Ecto neural progenitor cell (in vitro differentiated cells): ENCODE data around the gene HPN.

Source experiments
- DNase-seq: peaks from one replicate; pipeline ENCODE4 v3.0.0-alpha.2; 2018; ENCODE audit warnings: low spot score

The HPN gene

GRCh38 chr19:35105411-35106290 is 64.1 kb downstream of the HPN start:
- DNase-seq, result no peak

- DNase-seq, result no peak
Observed at GRCh38 chr19:35106291-35106583, 64.7 kb downstream of the HPN start.

- no peak for DNase-seq
Observed at GRCh38 chr19:35106898-35107541, 65.5 kb downstream of the HPN start.

GRCh38 chr19:35107545-35107944 is 66.0 kb downstream of the HPN start:
- no peak for DNase-seq

GRCh38 chr19:35108730-35109129 is 67.2 kb downstream of the HPN start:
- no peak for DNase-seq

- no peak for DNase-seq
Observed at GRCh38 chr19:35109395-35110112, 68.0 kb downstream of the HPN start.

GRCh38 chr19:35110974-35111373 is 69.5 kb downstream of the HPN start:
- DNase-seq, result no peak

- no peak for DNase-seq
Observed at GRCh38 chr19:35112995-35113688, 71.6 kb downstream of the HPN start.

- peak; percentile 92 for DNase-seq
Observed at GRCh38 chr19:35114353-35115176, 73.0 kb downstream of the HPN start.

- no peak for DNase-seq
Observed at GRCh38 chr19:35115177-35115951, 73.8 kb downstream of the HPN start, which contains the start of gene FXYD3. Gene FXYD3 (plus strand): TSS chr19:35115823. CDS start chr19:35119377, 3,554 bp downstream.
